Measurements from ENCODE around the gene GABRB2. TPM values are rescaled to one million over a fixed set of nuclear protein-coding genes. Genes with fewer than 3 reads are reported as not detected.

Gene GABRB2
- total and polyA plus RNA-seq, 2 of the 13 experiments (the other 11 are each of a cell fraction or from before 2014, with no cell fraction given) = 0.01 TPM; not detected in 1

DNA sequence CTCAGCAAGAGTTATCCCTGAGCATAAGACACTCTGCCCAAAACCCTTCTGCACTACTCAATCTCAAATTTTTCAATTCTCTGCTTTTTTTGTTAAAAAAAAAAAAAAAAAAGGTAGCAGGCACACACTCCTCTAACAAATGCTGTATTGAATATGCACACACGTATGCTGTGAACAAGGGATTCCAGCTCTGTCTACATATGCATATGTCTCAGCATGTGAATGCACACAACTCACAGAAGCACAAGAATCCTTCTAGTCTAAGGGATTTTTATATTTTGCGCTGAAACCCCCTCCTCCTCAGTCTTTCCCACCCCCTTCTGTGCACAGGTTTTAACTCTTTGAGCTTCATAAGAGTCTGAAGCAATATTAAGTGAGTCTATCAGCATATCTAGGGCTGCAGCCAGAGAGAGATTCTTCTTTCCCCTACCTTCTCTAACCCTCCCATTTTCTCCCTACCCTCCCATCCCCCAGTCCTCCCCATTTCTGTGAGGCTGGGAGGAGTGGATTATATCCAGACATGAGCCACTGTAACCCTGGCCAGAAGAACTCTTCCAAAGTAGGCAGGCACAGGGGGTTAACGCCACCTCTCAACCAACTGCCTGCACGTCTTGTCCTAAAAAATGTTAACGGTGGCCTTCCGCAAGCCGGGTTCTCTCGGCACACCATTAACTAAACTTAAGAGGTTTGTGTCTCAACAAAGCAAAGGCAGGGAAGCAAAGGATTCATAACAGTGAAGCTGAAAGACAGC is 1.0 kb downstream of the GABRB2 start:
- H3K79me2 ChIP-seq (ENCODE audit: insufficient read depth, low read length) = no peaks in the 10 kb centered on the region
- no peak overlapping the region for H3K9ac ChIP-seq (ENCODE audit: insufficient read depth, low read depth, low read length)
- intact Hi-C loops (cut with micrococcal nuclease; ENCODE audit: unreplicated experiment) (loop anchor here (10.0 kb wide), 1 partner anchor 379 kb away; no protein-coding TSS in a partner anchor), in situ Hi-C loops (cut with HindIII; ENCODE audit: extremely low pct_ligation_motif_present, low pct_unique_long_range_greater_than_20kb) (loop anchor here (25.0 kb wide), 1 partner anchor 1867 kb away; no protein-coding TSS in a partner anchor)
- ATAC-seq (no peak), DNase-seq (ENCODE audit: low spot score) (no peak), FAIRE-seq (no peak)
- H2AFZ ChIP-seq (ENCODE audit: low read length) = no peak overlapping the region
- H3K27ac ChIP-seq (ENCODE audit: extremely low read length, insufficient read depth, low read length) = no peak overlapping the region
- H3K9me3 ChIP-seq (ENCODE audit: low read length) = no peaks in the 10 kb centered on the region
- H3K36me3 ChIP-seq (replicated peaks in 1 of 2; ENCODE audit: control insufficient read depth in 1 of 2, insufficient read depth in 2 of 2, low read length in 2 of 2) = no peaks in the 10 kb centered on the region
- CTCF ChIA-PET (ENCODE audit: low intra/inter-chr PET ratio, low total read pairs) = no interaction called here
- H4K20me1 ChIP-seq (ENCODE audit: insufficient read depth, low read length) = no peaks in the 10 kb centered on the region
- WGBS (ENCODE audit: low lambda C conversion rate) = 52% methylated on average over 8 of the region's 8 CpGs
- BruUV-seq (replicated peaks) = no TSS peak
- peaks cover 0 to 27% of the 10 kb centered on the region in 2 experiments; a peak in 3 of 5 replicates for H3K27me3 ChIP-seq (ENCODE audit: control insufficient read depth in 1 of 2, insufficient read depth in 2 of 2, low read length in 2 of 2)
- POLR2A ChIA-PET = no interaction called here
- H3K4me1 ChIP-seq (ENCODE audit: insufficient read depth, low read length) = no peaks in the 10 kb centered on the region
- no peak overlapping the region for H3K4me2 ChIP-seq (ENCODE audit: low read depth, low read length)
- no peak overlapping the region for H3K4me3 ChIP-seq (replicated peaks in 1 of 3; ENCODE audit: insufficient read depth in 1 of 3, low read depth in 2 of 3, low read length in 3 of 3)
- TF ChIP-seq ZBTB7A (CRISPR knock-in tag; IDR thresholded peaks at IDR 0.05) = no peak
- TF ChIP-seq NFKB2 (CRISPR knock-in tag; IDR thresholded peaks at IDR 0.05; ENCODE audit: borderline replicate concordance) = no peak
- TF ChIP-seq HNRNPH1 (optimal IDR thresholded peaks at IDR 0.05; ENCODE audit: low read depth, low read length) = no peak
- TF ChIP-seq IRF1 (CRISPR knock-in tag; IDR thresholded peaks at IDR 0.05; ENCODE audit: low read depth) = no peak
- TF ChIP-seq, protein P1, sequence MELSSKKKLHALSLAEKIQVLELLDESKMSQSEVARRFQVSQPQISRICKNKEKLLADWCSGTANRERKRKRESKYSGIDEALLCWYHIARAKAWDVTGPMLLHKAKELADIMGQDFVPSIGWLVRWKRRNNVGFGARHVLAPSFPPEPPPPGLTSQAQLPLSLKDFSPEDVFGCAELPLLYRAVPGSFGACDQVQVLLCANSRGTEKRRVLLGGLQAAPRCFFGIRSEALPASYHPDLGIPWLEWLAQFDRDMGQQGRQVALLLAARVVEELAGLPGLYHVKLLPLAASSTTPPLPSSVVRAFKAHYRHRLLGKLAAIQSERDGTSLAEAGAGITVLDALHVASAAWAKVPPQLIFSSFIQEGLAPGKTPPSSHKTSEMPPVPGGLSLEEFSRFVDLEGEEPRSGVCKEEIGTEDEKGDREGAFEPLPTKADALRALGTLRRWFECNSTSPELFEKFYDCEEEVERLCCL (CRISPR knock-in tag; IDR thresholded peaks at IDR 0.05; ENCODE audit: borderline replicate concordance) = no peak
- no peak for TF ChIP-seq SMYD3 (CRISPR knock-in tag; IDR thresholded peaks at IDR 0.05)
- no peak for TF ChIP-seq ZNF34 (CRISPR knock-in tag; IDR thresholded peaks at IDR 0.05; ENCODE audit: borderline replicate concordance)
- no peak for TF ChIP-seq ZNF280B (CRISPR knock-in tag; IDR thresholded peaks at IDR 0.05; ENCODE audit: borderline replicate concordance)
- no peak for TF ChIP-seq MEIS1 (CRISPR knock-in tag; IDR thresholded peaks at IDR 0.05; ENCODE audit: borderline replicate concordance)
- TF ChIP-seq ZNF354B (CRISPR knock-in tag; IDR thresholded peaks at IDR 0.05) = no peak
- no peak for TF ChIP-seq MLX (CRISPR knock-in tag; IDR thresholded peaks at IDR 0.05)
- TF ChIP-seq LCORL (IDR thresholded peaks at IDR 0.05) = no peak
- TF ChIP-seq LCORL (CRISPR knock-in tag; IDR thresholded peaks at IDR 0.05) = no peak
- no peak for TF ChIP-seq U2AF2 (IDR thresholded peaks at IDR 0.05; ENCODE audit: low read depth, low read length)
- TF ChIP-seq ELF1 (CRISPR knock-in tag; IDR thresholded peaks at IDR 0.05) = no peak
- TF ChIP-seq SKI (IDR thresholded peaks at IDR 0.05; ENCODE audit: partially characterized antibody) = no peak
